Activated B cell treated with CpG ODN at 0.5 μM for 24 hours (primary cell): ENCODE data around the gene SAMD4A. TPM values are rescaled to one million over a fixed set of nuclear protein-coding genes. Genes with fewer than 3 reads are reported as not detected.

Experiments used
- ATAC-seq: fragments of 200-7000 bp; cut with Tn5 transposase; one replicate; pipeline ENCODE4 v1.10.0; 2021; ENCODE audit warnings: low read depth, mild to moderate bottlenecking, moderate library complexity
- CTCF ChIA-PET: fragments of 350-600 bp; sonication (Branson Sonifier 250); formaldehyde crosslinking; loops from one replicate; lab custom pipeline; 2021; ENCODE audit warnings: antibody characterized with exemption; lab: Charles Lee
- POLR2A ChIA-PET: fragments of 350-600 bp; sonication (Branson Sonifier 250); formaldehyde crosslinking; loops from one replicate; lab custom pipeline; 2021; ENCODE audit warnings: antibody characterized with exemption; lab: Charles Lee
- DNase-seq: peaks from one replicate; pipeline ENCODE4 v3.0.0; 2022
- H3K27ac Mint-ChIP-seq: one replicate; pipeline ENCODE4 v1.8.0; 2020; ENCODE audit warnings: mixed read lengths
- H3K27me3 Mint-ChIP-seq: one replicate; pipeline ENCODE4 v1.8.0; 2021; ENCODE audit warnings: mixed read lengths
- H3K36me3 Mint-ChIP-seq: one replicate; pipeline ENCODE4 v1.8.0; 2021; ENCODE audit warnings: low read depth, mixed read lengths
- H3K4me1 Mint-ChIP-seq: one replicate; pipeline ENCODE4 v1.8.0; 2021; ENCODE audit warnings: mixed read lengths
- H3K4me3 Mint-ChIP-seq: one replicate; pipeline ENCODE4 v1.8.0; 2020; ENCODE audit warnings: mild to moderate bottlenecking, mixed read lengths
- H3K9me3 Mint-ChIP-seq: one replicate; pipeline ENCODE4 v1.8.0; 2020; ENCODE audit warnings: mixed read lengths
- intact Hi-C: fragments of 100-400 bp; cut with micrococcal nuclease; formaldehyde crosslinking; loops from one replicate; pipeline ENCODE4 v1.15.1; 2024
- total RNA-seq: library from RNA; stranded (reverse); gene quantifications from 2 replicates; pipeline ENCODE4 v1.2.3, GENCODE V29; 2022
- TF ChIP-seq, protein P1 (sequence below): fragments of 200-600 bp; IDR thresholded peaks from one replicate; pipeline ENCODE4 v1.8.0; 2022; ENCODE audit warnings: antibody characterized with exemption, mild to moderate bottlenecking

Gene SAMD4A
- total RNA-seq, 1 donor from 2014 or later: 8.7 TPM

DNA sequence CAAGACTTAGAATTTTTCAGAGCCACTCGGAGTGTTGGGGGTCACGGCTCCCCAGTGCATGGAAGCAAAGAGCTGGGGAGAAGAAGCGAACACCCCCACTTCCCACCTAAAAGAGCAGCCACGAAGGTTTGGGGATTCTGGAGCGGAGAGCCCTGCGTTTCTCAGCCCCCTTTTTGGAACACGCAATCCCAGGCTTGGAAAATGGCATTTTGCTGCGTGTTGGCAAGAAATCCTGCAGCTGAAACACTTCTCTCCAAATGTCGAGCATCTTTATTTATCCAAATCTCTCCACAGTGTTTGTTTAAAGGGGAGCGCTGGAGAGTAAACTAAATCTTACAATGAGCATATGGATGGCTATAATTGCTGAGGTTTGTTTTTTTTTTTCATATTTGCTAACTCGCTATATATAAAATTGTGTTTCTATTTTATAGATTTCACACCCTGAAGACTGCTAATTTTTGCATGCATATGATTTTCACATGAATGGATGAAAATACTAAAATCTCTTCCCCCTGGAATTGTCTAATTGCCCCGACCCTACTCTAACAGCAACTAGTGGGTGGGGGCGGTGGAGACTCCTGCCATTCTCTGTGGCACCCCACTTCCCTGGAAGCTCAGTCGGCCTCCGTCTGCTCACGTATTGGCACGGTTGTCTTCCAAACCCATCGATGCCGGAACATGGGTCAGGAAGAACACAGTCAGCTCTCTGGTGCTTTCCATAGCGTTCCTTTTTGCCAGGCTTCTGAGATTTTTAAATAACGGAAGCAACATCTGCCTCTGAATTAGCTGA is 215.2 kb downstream of the SAMD4A start:
- CTCF ChIA-PET: interaction anchor here (0.5 to 1.3 kb wide), 11 partner anchors 8 to 288 kb away, joined by 3 to 6 read pairs (median 4); partner anchors contain the start of gene SAMD4A
- Mint-ChIP-seq H3K27me3 (no peaks in the 10 kb centered on the region), H3K4me3 (peak overlapping the region; percentile 11), H3K9me3 (no peaks in the 10 kb centered on the region), H3K27ac (peak overlapping the region; percentile 24), H3K36me3 (peaks cover 20% of the 10 kb centered on the region), H3K4me1 (peaks cover 38% of the 10 kb centered on the region)
- POLR2A ChIA-PET: interaction anchor here (0.7 kb wide), 2 partner anchors 11 to 215 kb away, joined by 3 read pairs; partner anchors contain the start of gene SAMD4A
- TF ChIP-seq, protein P1, sequence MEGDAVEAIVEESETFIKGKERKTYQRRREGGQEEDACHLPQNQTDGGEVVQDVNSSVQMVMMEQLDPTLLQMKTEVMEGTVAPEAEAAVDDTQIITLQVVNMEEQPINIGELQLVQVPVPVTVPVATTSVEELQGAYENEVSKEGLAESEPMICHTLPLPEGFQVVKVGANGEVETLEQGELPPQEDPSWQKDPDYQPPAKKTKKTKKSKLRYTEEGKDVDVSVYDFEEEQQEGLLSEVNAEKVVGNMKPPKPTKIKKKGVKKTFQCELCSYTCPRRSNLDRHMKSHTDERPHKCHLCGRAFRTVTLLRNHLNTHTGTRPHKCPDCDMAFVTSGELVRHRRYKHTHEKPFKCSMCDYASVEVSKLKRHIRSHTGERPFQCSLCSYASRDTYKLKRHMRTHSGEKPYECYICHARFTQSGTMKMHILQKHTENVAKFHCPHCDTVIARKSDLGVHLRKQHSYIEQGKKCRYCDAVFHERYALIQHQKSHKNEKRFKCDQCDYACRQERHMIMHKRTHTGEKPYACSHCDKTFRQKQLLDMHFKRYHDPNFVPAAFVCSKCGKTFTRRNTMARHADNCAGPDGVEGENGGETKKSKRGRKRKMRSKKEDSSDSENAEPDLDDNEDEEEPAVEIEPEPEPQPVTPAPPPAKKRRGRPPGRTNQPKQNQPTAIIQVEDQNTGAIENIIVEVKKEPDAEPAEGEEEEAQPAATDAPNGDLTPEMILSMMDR: no peak
- intact Hi-C loops: loop anchor here (1.0 kb wide), 1 partner anchor 23 kb away; no protein-coding TSS in a partner anchor
- no peak for DNase-seq
- no peak for ATAC-seq

GRCh38 chr14:54782751-54783659 is 216.1 kb downstream of the SAMD4A start:
- ATAC-seq (peak; percentile 94), DNase-seq (peak; percentile 35)
- no peaks in the 10 kb centered on the region for H3K27me3 Mint-ChIP-seq
- POLR2A ChIA-PET: interaction anchor here (0.7 kb wide), 2 partner anchors 10 to 216 kb away, joined by 3 read pairs; partner anchors contain the start of gene SAMD4A
- TF ChIP-seq, protein P1: no peak
- no peaks in the 10 kb centered on the region for H3K9me3 Mint-ChIP-seq
- intact Hi-C loops: loop anchor here (1.0 kb wide), 1 partner anchor 22 kb away; no protein-coding TSS in a partner anchor
- peaks cover 26% of the 10 kb centered on the region for H3K36me3 Mint-ChIP-seq
- H3K27ac Mint-ChIP-seq: no peak overlapping the region
- peaks cover 32% of the 10 kb centered on the region for H3K4me1 Mint-ChIP-seq
- CTCF ChIA-PET: interaction anchor here (0.5 to 1.3 kb wide), 11 partner anchors 8 to 289 kb away, joined by 3 to 6 read pairs (median 4); partner anchors contain the start of gene SAMD4A
- H3K4me3 Mint-ChIP-seq: peak overlapping the region; percentile 11

DNA sequence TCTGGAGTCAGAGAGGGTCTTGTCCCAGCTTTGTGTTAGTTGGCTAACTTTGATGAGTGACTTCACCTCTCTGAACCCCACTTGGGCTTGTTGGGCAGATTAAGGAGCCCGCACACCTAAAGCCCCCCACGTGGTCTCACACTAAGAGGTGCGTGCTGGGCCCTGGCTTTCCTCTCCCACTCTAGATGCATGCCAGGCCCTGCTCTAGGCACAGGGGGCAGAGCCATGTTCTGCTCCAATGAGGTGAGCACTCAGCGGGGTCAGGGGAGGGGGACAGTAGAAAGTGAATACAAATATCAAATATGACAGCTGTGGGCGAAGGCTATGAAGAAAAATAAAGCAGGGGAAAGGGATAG is 216.7 kb downstream of the SAMD4A start:
- ATAC-seq: no peak
- intact Hi-C loops: no loop called here
- Mint-ChIP-seq H3K9me3 (no peaks in the 10 kb centered on the region), H3K4me3 (no peak overlapping the region), H3K27me3 (no peaks in the 10 kb centered on the region), H3K27ac (no peak overlapping the region), H3K36me3 (peaks cover 32% of the 10 kb centered on the region), H3K4me1 (peaks cover 26% of the 10 kb centered on the region)
- ChIA-PET POLR2A (no interaction called here), CTCF (no interaction called here)
- TF ChIP-seq, protein P1: no peak
- no peak for DNase-seq

DNA sequence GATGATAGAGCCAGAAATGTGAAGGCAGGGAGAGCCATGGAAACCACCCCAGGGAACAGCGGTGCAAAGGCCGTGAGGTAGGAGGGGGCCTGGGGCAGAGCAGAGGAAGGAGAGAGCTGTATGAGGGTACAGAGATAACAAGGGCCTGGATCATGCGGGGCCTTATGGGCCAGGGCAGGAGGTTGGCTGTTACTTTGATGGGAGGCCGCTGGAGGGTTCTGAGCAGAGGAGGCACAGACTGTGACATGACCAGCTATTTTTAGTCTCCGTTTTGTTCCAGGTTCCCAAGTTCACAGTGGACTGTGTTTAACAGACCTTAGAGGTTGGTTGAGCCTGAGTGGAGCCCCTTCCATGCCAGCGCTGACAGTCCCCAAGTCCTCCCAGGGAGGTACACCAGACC is 217.1 kb downstream of the SAMD4A start:
- Mint-ChIP-seq H3K27me3 (no peaks in the 10 kb centered on the region), H3K4me1 (peaks cover 26% of the 10 kb centered on the region), H3K9me3 (no peaks in the 10 kb centered on the region), H3K4me3 (no peak overlapping the region), H3K27ac (no peak overlapping the region), H3K36me3 (peaks cover 36% of the 10 kb centered on the region)
- ATAC-seq (no peak), DNase-seq (no peak)
- ChIA-PET CTCF (no interaction called here), POLR2A (no interaction called here)
- TF ChIP-seq, protein P1: no peak
- intact Hi-C loops: no loop called here
